Tibial nerve (tissue), 4 donors: Measurements from ENCODE around the gene SUMO4. TPM values are rescaled to one million over a fixed set of nuclear protein-coding genes. Genes with fewer than 3 reads are reported as not detected.

Source experiments
- DNase-seq, 2 donors: peaks; one replicate each; pipeline ENCODE4 v3.0.0-alpha.2; 2019; ENCODE audit warnings: low spot score in 2 of 2
- H3K27ac ChIP-seq, 4 donors: fragments of 200-600 bp; sonication (generic) in 3 of 4; one replicate each; pipeline ENCODE4 v1.5.1; 2017 to 2019; ENCODE audit warnings: mild to moderate bottlenecking in 1 of 4
- H3K27me3 ChIP-seq, 2 donors: fragments of 200-600 bp; sonication (generic) in 1 of 2; one replicate each; pipeline versions ENCODE4 v1.5.1 to v1.6.0; 2017 to 2019
- H3K36me3 ChIP-seq, 3 donors: fragments of 200-600 bp; sonication (generic); one replicate each; pipeline ENCODE4 v1.5.1; 2018 to 2019
- H3K4me1 ChIP-seq, 4 donors: fragments of 200-600 bp; sonication (generic) in 3 of 4; one replicate each; pipeline ENCODE4 v1.5.1; 2017 to 2019
- H3K4me3 ChIP-seq, 4 donors: fragments of 200-600 bp; sonication (generic) in 3 of 4; one replicate each; pipeline ENCODE4 v1.5.1; 2017 to 2019; ENCODE audit warnings: mild to moderate bottlenecking in 1 of 4, moderate library complexity in 1 of 4
- H3K9me3 ChIP-seq, 4 donors: fragments of 200-600 bp; sonication (generic) in 3 of 4; one replicate each; pipeline ENCODE4 v1.5.1; 2017 to 2019
- CTCF ChIP-seq, 5 experiments: fragments of 200-600 bp in 3 of 5; fragments of 450-650 bp in 2 of 5; sonication (generic) in 3 of 5; IDR thresholded peaks; one replicate each; pipeline ENCODE4 v1.5.1; 2016 to 2019; ENCODE audit warnings: antibody characterized with exemption in 5 of 5, mild to moderate bottlenecking in 3 of 5, moderate library complexity in 2 of 5
- EP300 ChIP-seq, 2 donors: sonication (generic); formaldehyde crosslinking; IDR thresholded peaks; one replicate each; pipeline ENCODE4 v1.6.1; 2017; ENCODE audit warnings: antibody characterized with exemption in 2 of 2, mild to moderate bottlenecking in 1 of 2
- POLR2A ChIP-seq, 2 donors: fragments of 450-650 bp; IDR thresholded peaks; one replicate each; pipeline ENCODE4 v1.6.1; 2017; ENCODE audit warnings: antibody characterized with exemption in 2 of 2, mild to moderate bottlenecking in 2 of 2, moderate library complexity in 2 of 2
- WGBS, 2 donors: methylation state at CpG; one replicate each; pipeline ENCODE4 v1.1.5; 2018; 5-methylcytosine and 5-hydroxymethylcytosine counted together
- total RNA-seq, 4 donors: library from RNA; depleted of rRNA; stranded (reverse); fragments of >200 nt; gene quantifications; one replicate each; pipeline ENCODE4 v1.1.0, GENCODE V29; 2016

Gene SUMO4
- total RNA-seq, 4 donors from 2014 or later, result 4.9 to 6.9 (median 6.7) TPM

- H3K27ac ChIP-seq, result no peak overlapping the region
- TF ChIP-seq CTCF (IDR thresholded peaks at IDR 0.05), result no peak
- no peak for TF ChIP-seq POLR2A (IDR thresholded peaks at IDR 0.05)
- no peak for TF ChIP-seq EP300 (IDR thresholded peaks at IDR 0.05)
- peaks cover 0 to 11% (median 1%) of the 10 kb centered on the region in 4 donors for H3K4me1 ChIP-seq
- DNase-seq, result no peak
- peaks cover 0 to 6% (median 0%) of the 10 kb centered on the region in 4 donors for H3K9me3 ChIP-seq
- no peaks in the 10 kb centered on the region for H3K27me3 ChIP-seq
- no peak overlapping the region for H3K4me3 ChIP-seq
- peaks cover 0 to 52% (median 3%) of the 10 kb centered on the region in 3 donors for H3K36me3 ChIP-seq
Observed at GRCh38 chr6:149393002-149393679, 6.9 kb upstream of the SUMO4 start.

GRCh38 chr6:149395185-149395584, 4.9 kb upstream of the SUMO4 start:
- peaks cover 2 to 71% (median 3%) of the 10 kb centered on the region in 3 donors for H3K36me3 ChIP-seq
- no peaks in the 10 kb centered on the region for H3K4me1 ChIP-seq
- DNase-seq, result no peak
- no peak overlapping the region for H3K4me3 ChIP-seq
- TF ChIP-seq EP300 (IDR thresholded peaks at IDR 0.05) (no peak), POLR2A (IDR thresholded peaks at IDR 0.05) (no peak), CTCF (IDR thresholded peaks at IDR 0.05) (no peak)
- H3K27ac ChIP-seq, result no peak overlapping the region
- peaks cover 0 to 6% (median 0%) of the 10 kb centered on the region in 4 donors for H3K9me3 ChIP-seq
- no peaks in the 10 kb centered on the region for H3K27me3 ChIP-seq

GRCh38 chr6:149397384-149397783, 2.7 kb upstream of the SUMO4 start:
- Histone ChIP-seq H3K4me3 (no peak overlapping the region), H3K36me3 (peaks cover 3 to 70% (median 4%) of the 10 kb centered on the region in 3 donors), H3K27ac (no peak overlapping the region), H3K4me1 (no peaks in the 10 kb centered on the region), H3K27me3 (no peaks in the 10 kb centered on the region), H3K9me3 (peaks cover 0 to 6% (median 0%) of the 10 kb centered on the region in 4 donors)
- WGBS, 2 donors, result 94 to 97% methylated on average over 6 of the region's 6 CpGs
- no peak for DNase-seq
- no peak for TF ChIP-seq CTCF (IDR thresholded peaks at IDR 0.05)
- no peak for TF ChIP-seq POLR2A (IDR thresholded peaks at IDR 0.05)
- no peak for TF ChIP-seq EP300 (IDR thresholded peaks at IDR 0.05)

GRCh38 chr6:149403534-149403933, 3.5 kb downstream of the SUMO4 start:
- 98 to 100% methylated on average over 3 of the region's 3 CpGs for WGBS, 2 donors
- DNase-seq, result no peak
- Histone ChIP-seq H3K36me3 (peaks cover 0 to 53% (median 4%) of the 10 kb centered on the region in 3 donors), H3K9me3 (no peaks in the 10 kb centered on the region), H3K27ac (no peak overlapping the region), H3K27me3 (no peaks in the 10 kb centered on the region), H3K4me3 (no peak overlapping the region), H3K4me1 (no peaks in the 10 kb centered on the region)
- no peak for TF ChIP-seq CTCF (IDR thresholded peaks at IDR 0.05)
- TF ChIP-seq POLR2A (IDR thresholded peaks at IDR 0.05), result no peak
- no peak for TF ChIP-seq EP300 (IDR thresholded peaks at IDR 0.05)

- Histone ChIP-seq H3K27ac (peak overlapping the region in 1 of 4 donors; percentile 15), H3K27me3 (no peaks in the 10 kb centered on the region), H3K4me3 (no peak overlapping the region), H3K4me1 (peaks cover 0 to 6% (median 0%) of the 10 kb centered on the region in 4 donors), H3K9me3 (no peaks in the 10 kb centered on the region), H3K36me3 (peaks cover 0 to 54% (median 3%) of the 10 kb centered on the region in 3 donors)
- no peak for TF ChIP-seq POLR2A (IDR thresholded peaks at IDR 0.05)
- peak in 1 of 2 donors; percentile 53 for TF ChIP-seq EP300 (IDR thresholded peaks at IDR 0.05)
- WGBS, 2 donors, result 70 to 77% methylated on average over 5 of the region's 5 CpGs
- DNase-seq, result no peak
Observed at GRCh38 chr6:149405823-149406765, 6.0 kb downstream of the SUMO4 start.
